ENCODE results near the gene DNAJB12. TPM values are rescaled to one million over a fixed set of nuclear protein-coding genes. Genes with fewer than 3 reads are reported as not detected.
"Not testable (repeated sequence)": the region's sequence is repeated elsewhere in the genome, so short reads cannot be mapped to it uniquely, and the experiment has no call there.

Gene DNAJB12
- total RNA-seq, 3 donors from 2014 or later (not counting 1 experiment from before 2014, with no cell fraction given), result 47.3 to 54.2 (median 48.7) TPM

DNA sequence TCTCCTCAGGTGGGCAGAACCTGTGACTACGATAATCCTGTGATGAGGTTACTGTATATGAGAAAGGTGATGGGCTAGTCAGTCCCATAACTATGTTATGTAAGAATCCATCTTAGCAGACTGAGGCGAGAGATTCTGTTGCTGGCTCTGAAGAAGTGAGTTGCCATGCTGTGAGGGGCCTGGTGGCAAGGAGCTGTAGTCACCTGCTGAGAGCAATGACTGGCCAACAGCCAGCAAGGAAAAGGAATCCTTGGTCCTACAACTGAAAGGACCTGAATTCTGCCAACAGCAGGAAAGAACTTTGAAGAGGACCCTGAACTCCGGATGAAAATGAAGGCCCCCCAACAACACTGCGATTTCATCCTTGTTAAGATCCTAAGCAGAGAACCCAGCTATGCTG lies 31.0 kb upstream of the DNAJB12 start:
- H3K4me3 ChIP-seq (ENCODE audit: low read length), result no peak overlapping the region
- no peaks in the 10 kb centered on the region for H3K4me1 Mint-ChIP-seq
- H3K27me3 Mint-ChIP-seq (ENCODE audit: low read depth in 2 of 2), result no peaks in the 10 kb centered on the region
- no peaks in the 10 kb centered on the region for H3K4me1 ChIP-seq (ENCODE audit: control insufficient read depth, insufficient read depth, low read length)
- 99% methylated on average over 4 of the region's 4 CpGs for WGBS (ENCODE audit: insufficient coverage)
- no peak overlapping the region for H3K4me3 Mint-ChIP-seq
- H3K27me3 ChIP-seq (ENCODE audit: control insufficient read depth, insufficient read depth, low read length), result no peaks in the 10 kb centered on the region
- no peaks in the 10 kb centered on the region for H3K36me3 ChIP-seq (ENCODE audit: control insufficient read depth, insufficient read depth, low read length)
- no peak overlapping the region for H3K27ac Mint-ChIP-seq
- intact Hi-C loops (cut with micrococcal nuclease), result no loop called here
- TF ChIP-seq, protein P1, sequence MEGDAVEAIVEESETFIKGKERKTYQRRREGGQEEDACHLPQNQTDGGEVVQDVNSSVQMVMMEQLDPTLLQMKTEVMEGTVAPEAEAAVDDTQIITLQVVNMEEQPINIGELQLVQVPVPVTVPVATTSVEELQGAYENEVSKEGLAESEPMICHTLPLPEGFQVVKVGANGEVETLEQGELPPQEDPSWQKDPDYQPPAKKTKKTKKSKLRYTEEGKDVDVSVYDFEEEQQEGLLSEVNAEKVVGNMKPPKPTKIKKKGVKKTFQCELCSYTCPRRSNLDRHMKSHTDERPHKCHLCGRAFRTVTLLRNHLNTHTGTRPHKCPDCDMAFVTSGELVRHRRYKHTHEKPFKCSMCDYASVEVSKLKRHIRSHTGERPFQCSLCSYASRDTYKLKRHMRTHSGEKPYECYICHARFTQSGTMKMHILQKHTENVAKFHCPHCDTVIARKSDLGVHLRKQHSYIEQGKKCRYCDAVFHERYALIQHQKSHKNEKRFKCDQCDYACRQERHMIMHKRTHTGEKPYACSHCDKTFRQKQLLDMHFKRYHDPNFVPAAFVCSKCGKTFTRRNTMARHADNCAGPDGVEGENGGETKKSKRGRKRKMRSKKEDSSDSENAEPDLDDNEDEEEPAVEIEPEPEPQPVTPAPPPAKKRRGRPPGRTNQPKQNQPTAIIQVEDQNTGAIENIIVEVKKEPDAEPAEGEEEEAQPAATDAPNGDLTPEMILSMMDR (IDR thresholded peaks at IDR 0.05), result no peak
- H3K9me3 ChIP-seq (ENCODE audit: control insufficient read depth, insufficient read depth, low read length), result no peaks in the 10 kb centered on the region
- ATAC-seq (no peak), DNase-seq (no peak)
- H3K36me3 Mint-ChIP-seq, result no peaks in the 10 kb centered on the region
- no peak overlapping the region for H3K27ac ChIP-seq (ENCODE audit: low read length)
- no peaks in the 10 kb centered on the region for H3K9me3 Mint-ChIP-seq

DNA sequence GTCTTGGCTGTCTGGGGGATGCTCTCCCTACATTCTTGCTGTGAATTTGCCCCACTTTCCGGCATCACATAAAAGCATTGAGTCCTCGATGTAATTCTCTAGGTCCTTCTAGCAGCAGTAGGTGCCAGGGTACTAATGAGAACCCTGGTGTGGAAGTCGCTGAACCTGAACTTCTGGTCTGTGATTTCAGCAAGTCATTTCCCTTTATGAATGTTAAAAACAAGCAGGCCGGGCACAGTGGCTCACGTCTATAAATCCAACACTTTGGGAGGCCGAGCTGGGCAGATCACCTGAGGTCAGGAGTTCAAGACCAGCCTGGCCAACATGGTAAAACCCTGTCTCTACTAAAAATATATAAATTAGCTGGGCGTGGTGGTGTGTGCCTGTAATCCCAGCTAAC lies 30.3 kb upstream of the DNAJB12 start:
- H3K4me3 ChIP-seq (ENCODE audit: low read length); H3K27ac ChIP-seq (ENCODE audit: low read length); H3K27me3 ChIP-seq (ENCODE audit: control insufficient read depth, insufficient read depth, low read length); DNase-seq; H3K4me3 Mint-ChIP-seq; H3K9me3 ChIP-seq (ENCODE audit: control insufficient read depth, insufficient read depth, low read length); H3K9me3 Mint-ChIP-seq; H3K36me3 Mint-ChIP-seq; H3K4me1 Mint-ChIP-seq; H3K36me3 ChIP-seq (ENCODE audit: control insufficient read depth, insufficient read depth, low read length); ATAC-seq; H3K27ac Mint-ChIP-seq; intact Hi-C loops (cut with micrococcal nuclease); H3K27me3 Mint-ChIP-seq (ENCODE audit: low read depth in 2 of 2); H3K4me1 ChIP-seq (ENCODE audit: control insufficient read depth, insufficient read depth, low read length): not testable (repeated sequence)
- 54% methylated on average over 7 of the region's 7 CpGs for WGBS (ENCODE audit: insufficient coverage)

DNA sequence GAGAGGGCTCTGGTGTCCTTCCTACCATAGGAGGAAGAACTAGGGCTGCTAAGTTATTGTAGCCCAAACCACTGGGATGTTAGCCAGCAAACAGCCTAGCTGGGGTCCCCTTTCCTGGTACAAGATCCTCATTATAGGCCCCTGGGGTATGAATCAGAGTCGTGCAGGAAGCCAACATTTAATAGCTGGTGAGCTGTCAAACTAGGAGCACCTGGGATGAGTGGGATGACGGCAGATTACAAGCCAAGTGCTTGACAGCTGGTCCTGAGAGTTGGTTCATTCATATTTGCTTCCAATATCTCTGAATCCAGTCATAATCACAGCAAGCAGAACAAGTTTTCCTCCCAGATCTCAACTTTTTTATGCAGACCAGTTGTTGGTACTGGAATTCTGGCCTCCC lies 25.1 kb upstream of the DNAJB12 start:
- Histone ChIP-seq H3K4me3 (ENCODE audit: low read length) (no peak overlapping the region), H3K27ac (ENCODE audit: low read length) (no peak overlapping the region), H3K27me3 (ENCODE audit: control insufficient read depth, insufficient read depth, low read length) (no peaks in the 10 kb centered on the region), H3K4me1 (ENCODE audit: control insufficient read depth, insufficient read depth, low read length) (no peaks in the 10 kb centered on the region), H3K9me3 (ENCODE audit: control insufficient read depth, insufficient read depth, low read length) (no peaks in the 10 kb centered on the region), H3K36me3 (ENCODE audit: control insufficient read depth, insufficient read depth, low read length) (peaks cover 3% of the 10 kb centered on the region)
- H3K36me3 Mint-ChIP-seq, result no peaks in the 10 kb centered on the region
- H3K4me1 Mint-ChIP-seq, result peaks cover 0 to 11% of the 10 kb centered on the region in 2 donors
- TF ChIP-seq, protein P1 (IDR thresholded peaks at IDR 0.05), result no peak
- no peak overlapping the region for H3K27ac Mint-ChIP-seq
- 100% methylated on average over 2 of the region's 2 CpGs for WGBS (ENCODE audit: insufficient coverage)
- no peaks in the 10 kb centered on the region for H3K27me3 Mint-ChIP-seq (ENCODE audit: low read depth in 2 of 2)
- intact Hi-C loops (cut with micrococcal nuclease), result no loop called here
- ATAC-seq, result no peak
- no peak overlapping the region for H3K4me3 Mint-ChIP-seq
- DNase-seq, result no peak
- no peaks in the 10 kb centered on the region for H3K9me3 Mint-ChIP-seq

DNA sequence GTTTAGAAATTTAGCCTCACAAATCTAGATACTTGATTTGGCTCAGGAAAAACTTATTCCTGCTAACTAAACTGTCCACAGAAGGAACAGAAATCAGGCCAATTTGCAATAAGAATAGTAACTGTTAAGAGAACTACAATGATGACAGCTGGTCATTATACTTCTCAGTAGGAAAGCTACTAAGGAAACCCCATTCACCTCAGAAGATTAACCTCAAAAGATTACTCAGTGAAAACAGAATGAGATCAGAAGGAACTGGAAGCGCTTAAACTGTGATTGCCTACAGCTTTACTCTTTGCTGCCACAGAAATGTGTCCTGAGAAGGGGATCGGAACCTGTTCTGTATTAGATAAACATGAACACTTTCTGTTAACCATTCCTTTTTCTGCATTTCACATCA lies 24.3 kb upstream of the DNAJB12 start:
- DNase-seq (no peak), ATAC-seq (no peak)
- WGBS (ENCODE audit: insufficient coverage), result 78% methylated on average over 2 of the region's 2 CpGs
- Histone ChIP-seq H3K36me3 (ENCODE audit: control insufficient read depth, insufficient read depth, low read length) (peaks cover 3% of the 10 kb centered on the region), H3K4me3 (ENCODE audit: low read length) (no peak overlapping the region), H3K9me3 (ENCODE audit: control insufficient read depth, insufficient read depth, low read length) (no peaks in the 10 kb centered on the region), H3K4me1 (ENCODE audit: control insufficient read depth, insufficient read depth, low read length) (no peaks in the 10 kb centered on the region), H3K27me3 (ENCODE audit: control insufficient read depth, insufficient read depth, low read length) (no peaks in the 10 kb centered on the region), H3K27ac (ENCODE audit: low read length) (no peak overlapping the region)
- Mint-ChIP-seq H3K4me1 (peaks cover 0 to 11% of the 10 kb centered on the region in 2 donors), H3K9me3 (no peaks in the 10 kb centered on the region), H3K36me3 (no peaks in the 10 kb centered on the region), H3K27ac (no peak overlapping the region), H3K4me3 (no peak overlapping the region), H3K27me3 (ENCODE audit: low read depth in 2 of 2) (no peaks in the 10 kb centered on the region)
- TF ChIP-seq, protein P1 (IDR thresholded peaks at IDR 0.05), result no peak
- intact Hi-C loops (cut with micrococcal nuclease), result no loop called here
